ENCODE measurements around the gene DNM3. TPM values are rescaled to one million over a fixed set of nuclear protein-coding genes. Genes with fewer than 3 reads are reported as not detected.

Gene DNM3
- total RNA-seq, 1 donor from 2014 or later, result 0.59 TPM

- no peak for DNase-seq (ENCODE audit: low read depth, low spot score)
These were observed 295.6 kb downstream of the DNM3 start for GRCh38 chr1:172136925-172137324.

GRCh38 chr1:172137703-172138454 is 296.6 kb downstream of the DNM3 start:
- DNase-seq (ENCODE audit: low read depth, low spot score), result no peak

GRCh38 chr1:172138634-172139033 is 297.3 kb downstream of the DNM3 start:
- no peak for DNase-seq (ENCODE audit: low read depth, low spot score)

- no peak for DNase-seq (ENCODE audit: low read depth, low spot score)
These were observed 297.9 kb downstream of the DNM3 start for GRCh38 chr1:172139196-172139595.

- no peak for DNase-seq (ENCODE audit: low read depth, low spot score)
These were observed 298.8 kb downstream of the DNM3 start for GRCh38 chr1:172140072-172140471.

GRCh38 chr1:172140591-172140990 is 299.3 kb downstream of the DNM3 start:
- no peak for DNase-seq (ENCODE audit: low read depth, low spot score)

- DNase-seq (ENCODE audit: low read depth, low spot score), result no peak
These were observed 300.1 kb downstream of the DNM3 start for GRCh38 chr1:172141341-172141881.

- no peak for DNase-seq (ENCODE audit: low read depth, low spot score)
These were observed 301.0 kb downstream of the DNM3 start for GRCh38 chr1:172142324-172142723.

GRCh38 chr1:172143384-172144055 is 302.2 kb downstream of the DNM3 start:
- peak; percentile 17 for DNase-seq (ENCODE audit: low read depth, low spot score)

- no peak for DNase-seq (ENCODE audit: low read depth, low spot score)
These were observed 303.3 kb downstream of the DNM3 start for GRCh38 chr1:172144445-172145061.

GRCh38 chr1:172145231-172145651 is 303.9 kb downstream of the DNM3 start:
- no peak for DNase-seq (ENCODE audit: low read depth, low spot score)

- DNase-seq (ENCODE audit: low read depth, low spot score), result no peak
These were observed 304.4 kb downstream of the DNM3 start for GRCh38 chr1:172145656-172146055.

GRCh38 chr1:172146141-172146850 is 305.0 kb downstream of the DNM3 start:
- DNase-seq (ENCODE audit: low read depth, low spot score), result no peak

GRCh38 chr1:172147541-172147940 is 306.2 kb downstream of the DNM3 start:
- DNase-seq (ENCODE audit: low read depth, low spot score), result no peak

GRCh38 chr1:172148213-172148612 is 306.9 kb downstream of the DNM3 start:
- DNase-seq (ENCODE audit: low read depth, low spot score), result no peak

- DNase-seq (ENCODE audit: low read depth, low spot score), result no peak
These were observed 307.4 kb downstream of the DNM3 start for GRCh38 chr1:172148707-172149106.

- no peak for DNase-seq (ENCODE audit: low read depth, low spot score)
These were observed 308.0 kb downstream of the DNM3 start for GRCh38 chr1:172149346-172149745.

GRCh38 chr1:172154551-172154950 is 313.3 kb downstream of the DNM3 start:
- peak; percentile 27 for DNase-seq (ENCODE audit: low read depth, low spot score)

- DNase-seq (ENCODE audit: low read depth, low spot score), result no peak
These were observed 314.5 kb downstream of the DNM3 start for GRCh38 chr1:172155766-172156165.

- no peak for DNase-seq (ENCODE audit: low read depth, low spot score)
These were observed 320.9 kb downstream of the DNM3 start for GRCh38 chr1:172162236-172162635.

- no peak for DNase-seq (ENCODE audit: low read depth, low spot score)
These were observed 322.4 kb downstream of the DNM3 start for GRCh38 chr1:172163498-172164215.

Measured in pulmonary artery endothelial cell (primary cell).